ENCODE results near the gene FBXL5.
"Not testable (repeated sequence)": the region's sequence is repeated elsewhere in the genome, so short reads cannot be mapped to it uniquely, and the experiment has no call there.

Gene FBXL5

DNA sequence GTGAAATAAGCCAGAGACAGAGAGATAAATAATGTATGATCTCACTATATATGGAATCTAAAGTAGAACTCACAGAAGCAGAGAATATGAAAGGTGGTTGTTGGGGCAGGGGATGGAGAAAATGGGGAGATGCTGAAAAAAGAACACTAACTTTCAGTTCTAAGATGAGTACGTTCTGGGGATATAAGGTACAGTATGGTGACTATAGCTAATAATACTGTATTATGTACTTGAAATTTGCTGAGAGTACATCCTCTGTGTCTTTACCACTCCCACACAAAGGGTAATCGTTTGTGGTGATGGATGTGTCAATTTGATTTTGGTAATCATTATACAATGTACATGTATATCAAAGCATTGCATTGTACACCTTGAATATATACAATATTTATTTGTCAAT lies 6.6 kb downstream of the FBXL5 start:
- no peak for DNase-seq

DNA sequence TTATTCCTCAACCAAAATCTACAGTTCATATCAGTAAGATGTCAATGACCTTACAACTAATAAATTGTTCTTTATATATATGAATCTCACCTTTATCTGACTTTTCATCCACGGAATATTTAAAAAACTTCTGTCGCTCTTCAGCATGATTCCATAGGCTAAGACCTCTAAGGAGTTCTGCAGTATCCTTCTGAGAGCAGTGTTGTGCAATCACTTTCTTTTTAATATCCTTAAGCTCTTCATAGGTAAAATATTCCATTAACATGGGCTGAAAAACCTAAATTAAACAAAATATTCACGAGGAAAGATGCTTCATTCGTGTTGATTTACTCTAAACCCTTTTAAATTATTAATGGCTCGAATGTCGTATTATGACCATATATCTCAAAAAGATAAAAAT lies 16.7 kb downstream of the FBXL5 start:
- DNase-seq: no peak

DNA sequence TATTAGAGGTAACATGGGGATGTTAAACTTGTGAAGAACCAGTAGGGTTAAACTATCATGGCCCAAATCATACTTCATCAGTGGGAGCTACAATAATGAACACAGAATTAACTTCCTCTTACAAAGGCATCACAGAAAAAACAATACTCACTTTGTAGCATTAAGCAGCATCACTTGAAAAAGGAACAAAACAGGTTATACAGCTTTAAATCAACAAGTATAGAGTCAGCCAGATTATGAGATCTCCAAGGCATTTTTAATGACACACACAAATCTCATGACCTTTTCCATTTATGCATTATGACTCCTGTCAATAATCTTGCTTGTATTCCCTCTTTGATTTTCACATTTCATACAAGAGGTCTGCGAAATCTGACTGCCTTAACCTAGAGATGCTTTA lies 18.3 kb downstream of the FBXL5 start:
- no peak for DNase-seq

- not testable (repeated sequence) for DNase-seq
These were observed 37.8 kb downstream of the FBXL5 start for GRCh38 chr4:15617407-15617806.

- DNase-seq: not testable (repeated sequence)
These were observed 40.3 kb downstream of the FBXL5 start for GRCh38 chr4:15614891-15615290.

DNA sequence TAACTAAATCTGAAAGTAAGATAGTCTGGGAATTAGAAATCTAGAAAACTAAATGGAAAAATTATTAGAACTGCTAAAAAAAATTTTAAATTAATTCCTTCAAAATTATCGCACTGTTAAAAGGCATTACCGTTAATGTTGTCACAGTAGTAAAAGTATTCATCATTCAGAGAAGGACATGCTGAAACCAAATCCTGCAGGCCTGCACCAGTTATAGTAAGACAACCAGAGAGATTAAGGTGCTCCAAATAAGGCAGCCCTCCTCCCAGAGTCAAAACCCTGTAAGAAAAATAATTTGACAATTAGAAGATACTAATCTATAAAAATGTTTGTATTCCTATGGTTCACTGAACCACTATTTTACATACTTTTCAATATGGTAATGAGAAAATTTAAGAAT lies 43.0 kb downstream of the FBXL5 start:
- no peak for DNase-seq

GRCh38 chr4:15610855-15611254 lies 44.3 kb downstream of the FBXL5 start:
- no peak for DNase-seq

GRCh38 chr4:15605537-15605936 lies 49.6 kb downstream of the FBXL5 start:
- no peak for DNase-seq

GRCh38 chr4:15601862-15602261 lies 53.3 kb downstream of the FBXL5 start:
- DNase-seq: no peak

- DNase-seq: no peak
These were observed 55.0 kb downstream of the FBXL5 start for GRCh38 chr4:15600176-15600575.

DNA sequence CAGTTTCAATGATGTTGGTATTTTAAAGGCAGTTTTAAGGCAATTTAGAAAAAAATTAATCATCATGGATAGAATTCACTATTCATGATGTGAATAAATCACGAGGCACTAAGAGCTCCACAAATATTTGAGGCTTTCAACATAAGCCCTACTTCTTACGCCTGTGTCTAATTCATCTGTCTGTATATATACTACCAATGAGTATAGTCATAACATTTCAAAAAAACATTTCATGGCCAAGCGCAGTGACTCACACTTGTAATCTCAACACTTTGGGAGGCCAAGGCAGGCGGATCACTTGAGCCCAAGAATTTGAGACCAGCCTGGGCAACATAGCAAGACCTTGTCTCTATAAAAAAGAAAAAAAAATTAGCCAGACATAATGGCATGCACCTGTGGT lies 56.5 kb downstream of the FBXL5 start:
- no peak for DNase-seq

- no peak for DNase-seq
These were observed 62.4 kb downstream of the FBXL5 start for GRCh38 chr4:15592799-15593198.

DNA sequence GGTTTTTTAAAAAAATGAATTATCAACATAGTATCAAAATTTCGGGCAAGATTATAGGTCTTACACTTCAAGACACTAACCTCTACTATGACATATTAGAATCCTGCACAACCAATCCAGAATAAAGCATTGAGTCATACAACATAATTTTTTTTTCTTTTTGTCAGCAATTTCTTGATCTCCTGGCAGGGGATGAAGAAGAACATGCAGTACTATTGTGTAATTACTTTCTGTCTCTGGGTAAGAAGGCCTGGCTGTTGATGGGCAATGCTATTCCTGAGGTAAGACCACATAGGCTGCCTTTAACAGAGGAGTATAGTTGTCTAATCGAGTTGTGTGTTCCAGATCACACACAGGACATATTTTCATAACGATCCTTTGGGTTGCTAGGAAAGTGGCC lies 67.5 kb downstream of the FBXL5 start:
- no peak for DNase-seq

DNA sequence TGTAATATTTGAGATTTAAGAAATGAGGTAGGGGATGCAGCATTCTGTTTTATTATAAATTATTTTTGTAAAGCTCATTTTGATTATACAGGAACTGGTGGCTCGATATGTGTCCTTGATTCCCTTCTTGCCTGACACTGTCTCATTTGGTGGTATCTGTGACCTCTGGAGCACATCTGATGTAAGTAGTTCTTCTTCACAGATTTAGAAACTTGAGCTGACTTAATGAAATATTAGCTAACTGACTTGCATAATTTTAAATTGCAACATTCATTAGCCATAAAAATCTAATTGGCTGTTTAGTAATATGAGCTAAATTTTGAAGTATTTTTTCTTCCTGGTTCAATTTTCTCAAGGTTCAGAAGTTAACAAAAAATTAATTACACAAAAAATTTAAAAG lies 69.1 kb downstream of the FBXL5 start:
- no peak for DNase-seq

DNA sequence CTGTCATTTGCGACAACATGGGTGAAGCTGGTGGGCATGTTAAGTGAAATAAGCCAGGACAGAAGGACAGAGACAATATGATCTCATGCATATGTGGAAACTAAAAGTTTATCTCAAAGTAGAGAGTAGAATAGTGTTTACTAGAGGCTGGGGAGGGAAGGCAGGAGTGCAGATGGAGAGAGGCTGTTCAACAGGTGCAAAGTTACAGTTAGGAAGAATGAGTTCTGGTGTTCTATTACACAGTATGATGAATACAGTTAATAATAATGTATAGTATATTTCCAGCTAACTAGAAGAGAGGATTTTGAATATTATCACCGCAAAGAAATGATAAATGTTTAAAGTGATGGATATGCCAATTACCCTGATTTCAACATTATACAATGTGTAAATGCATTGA lies 69.8 kb downstream of the FBXL5 start:
- DNase-seq: no peak

DNA sequence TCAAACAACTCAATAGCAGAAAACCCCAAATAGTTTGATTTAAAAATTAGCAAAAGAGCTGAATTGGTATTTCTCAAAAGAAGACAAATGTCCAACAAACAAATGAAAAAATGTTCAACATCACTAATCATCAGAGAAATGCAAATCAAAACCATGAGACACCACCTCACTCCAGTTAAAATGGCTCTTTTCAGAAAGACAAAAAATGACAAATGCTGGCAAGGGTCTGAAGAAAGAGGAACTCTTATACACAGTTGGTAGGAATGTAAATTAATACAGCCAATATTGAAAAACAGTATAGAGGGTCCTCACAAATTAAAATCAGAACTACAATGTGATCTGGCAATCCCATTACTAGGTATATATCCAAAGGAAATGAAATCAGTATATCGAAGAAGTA lies 70.4 kb downstream of the FBXL5 start:
- DNase-seq: no peak

DNA sequence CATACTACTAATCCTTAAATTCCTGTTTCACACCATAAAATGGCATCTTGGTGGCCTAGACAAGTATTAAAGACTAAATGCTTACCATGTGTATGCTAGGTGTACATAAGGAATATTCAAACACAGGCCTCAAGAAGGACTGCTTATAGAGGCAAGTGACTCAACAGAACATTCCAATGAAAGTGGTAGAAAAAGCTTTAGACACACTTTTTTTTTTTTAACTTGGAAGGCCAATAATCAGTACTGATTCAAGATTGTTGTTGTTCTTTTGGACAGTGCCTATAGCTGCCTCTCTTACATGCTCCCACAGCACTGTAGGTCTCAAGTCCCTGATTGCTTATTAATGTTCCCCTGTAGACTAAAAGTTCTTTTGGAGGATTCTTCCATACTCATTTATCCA lies 77.6 kb downstream of the FBXL5 start:
- DNase-seq: no peak

GRCh38 chr4:15575966-15576365 lies 79.2 kb downstream of the FBXL5 start:
- DNase-seq: no peak

- no peak for DNase-seq
These were observed 85.4 kb downstream of the FBXL5 start for GRCh38 chr4:15569746-15570145.

DNA sequence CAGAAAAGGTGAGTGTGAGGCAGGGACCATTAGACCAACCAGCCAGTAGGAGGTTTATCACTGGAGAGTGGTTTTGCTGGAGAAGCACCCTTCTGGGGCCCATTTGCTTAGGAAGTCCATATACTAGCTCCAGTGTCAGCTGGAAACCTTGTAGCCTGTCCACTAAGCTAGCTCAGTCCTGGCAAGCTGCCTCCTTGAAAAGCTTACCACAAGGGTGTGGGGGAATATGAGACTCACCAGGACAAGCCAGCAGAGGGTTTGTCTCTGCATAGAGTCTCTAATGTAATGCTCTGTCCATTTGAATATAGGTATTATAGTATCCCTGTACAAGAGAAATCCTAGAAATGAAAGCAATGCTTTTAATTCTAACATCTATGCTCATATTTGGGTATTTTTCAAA lies 86.3 kb downstream of the FBXL5 start:
- DNase-seq: no peak

DNA sequence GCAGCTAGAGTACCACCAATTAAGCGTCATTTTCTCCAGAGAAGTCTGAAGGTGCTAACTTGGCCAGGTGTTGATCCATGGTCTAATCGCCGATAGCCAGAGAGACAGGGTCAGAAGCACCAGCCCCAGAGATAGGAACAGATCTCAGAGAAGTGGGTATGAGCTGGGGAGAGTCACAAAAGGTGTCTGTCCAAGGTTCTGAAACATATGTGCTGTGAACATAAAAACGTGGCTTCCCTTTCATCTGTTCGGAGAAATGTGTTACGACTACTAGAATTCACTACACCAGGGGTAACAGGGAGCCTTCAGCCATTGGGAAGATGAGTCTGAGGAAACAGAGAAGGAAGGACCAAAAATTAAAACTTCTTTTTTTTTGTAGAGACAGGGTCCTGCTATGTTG lies 91.3 kb downstream of the FBXL5 start:
- DNase-seq: no peak

DNA sequence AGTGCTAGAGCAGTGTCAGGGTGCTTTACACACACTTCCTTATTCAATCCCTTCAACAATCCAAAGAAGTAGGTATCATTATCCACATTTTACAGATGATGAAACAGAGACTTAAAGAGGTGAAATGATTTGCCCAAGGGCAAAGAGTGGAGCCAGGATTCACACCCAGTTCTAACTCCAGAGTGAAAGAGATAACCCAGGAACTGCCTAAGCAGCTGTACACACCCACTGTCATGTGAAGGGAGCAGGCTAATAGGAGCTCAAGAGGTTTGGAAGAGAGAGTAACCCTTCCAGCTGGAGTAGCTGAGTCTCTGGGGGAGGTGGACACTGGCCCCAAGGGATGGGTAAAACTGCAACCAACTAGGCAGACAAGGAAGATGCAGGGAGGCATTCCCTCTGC lies 92.5 kb downstream of the FBXL5 start:
- DNase-seq: no peak

GRCh38 chr4:15562114-15562513 lies 93.0 kb downstream of the FBXL5 start:
- no peak for DNase-seq

GRCh38 chr4:15558561-15558960 lies 96.6 kb downstream of the FBXL5 start:
- DNase-seq: no peak

GRCh38 chr4:15557786-15558550 lies 97.2 kb downstream of the FBXL5 start:
- DNase-seq: no peak
